PC-3 (cell line): ENCODE data around the gene SERPINA9. TPM values are rescaled to one million over a fixed set of nuclear protein-coding genes. Genes with fewer than 3 reads are reported as not detected.

ENCODE experiments used
- ATAC-seq: fragments of 200-7000 bp; cut with Tn5 transposase; 2 replicates; pipeline ENCODE4 v1.9.1; 2020; ENCODE audit warnings: mild to moderate bottlenecking, moderate library complexity
- BruUV-seq: library from RNA; stranded (reverse); fragments of 400-500 nt; replicated peaks from 2 replicates; lab custom pipeline; 2021; lab: Mats Ljungman, UMichigan
- CTCF ChIA-PET: fragments of 300-600 bp; sonication (Branson Sonifier 250); formaldehyde crosslinking; loops from one replicate; lab custom pipeline; 2022; ENCODE audit warnings: antibody characterized with exemption; lab: Charles Lee
- POLR2A ChIA-PET: fragments of 300-600 bp; sonication (Branson Sonifier 250); formaldehyde crosslinking; loops from one replicate; lab custom pipeline; 2022; ENCODE audit warnings: antibody characterized with exemption; ENCODE audit not compliant: unreplicated experiment; lab: Charles Lee
- DNase-seq: peaks from one replicate; pipeline ENCODE4 v3.0.0-alpha.2; 2015
- H2AFZ ChIP-seq: fragments of 300-600 bp; sonication (generic); 2 replicates; pipeline ENCODE4 v1.6.0; 2016; ENCODE audit warnings: antibody characterized with exemption, low read length
- H3F3A ChIP-seq: fragments of 300-600 bp; sonication (generic); one replicate; pipeline ENCODE4 v1.6.0; 2017; ENCODE audit warnings: antibody characterized with exemption, low read length, control low read depth, mild to moderate bottlenecking; ENCODE audit not compliant: unreplicated experiment
- H3K27ac ChIP-seq: fragments of 300-600 bp; sonication (generic); 2 replicates; pipeline ENCODE4 v1.5.1; 2016; ENCODE audit warnings: mild to moderate bottlenecking, low read length
- H3K27me3 ChIP-seq: fragments of 300-600 bp; sonication (generic); 2 replicates; pipeline ENCODE4 v1.6.1; 2016; ENCODE audit warnings: low read length, mixed read lengths
- H3K36me3 ChIP-seq: fragments of 300-600 bp; sonication (generic); 2 replicates; pipeline ENCODE4 v1.6.1; 2016; ENCODE audit warnings: low read depth, mixed run types, low read length, mixed read lengths
- H3K4me1 ChIP-seq: fragments of 300-600 bp; sonication (generic); 2 replicates; pipeline ENCODE4 v1.5.1; 2016; ENCODE audit warnings: low read length; ENCODE audit not compliant: insufficient read depth
- H3K4me2 ChIP-seq: fragments of 300-600 bp; sonication (generic); 2 replicates; pipeline ENCODE4 v1.6.0; 2016; ENCODE audit warnings: low read length
- H3K4me3 ChIP-seq: fragments of 300-600 bp; sonication (generic); 2 replicates; pipeline ENCODE4 v1.5.1; 2016; ENCODE audit warnings: mild to moderate bottlenecking, low read length, mixed read lengths
- H3K79me2 ChIP-seq: fragments of 300-600 bp; sonication (generic); 2 replicates; pipeline ENCODE4 v1.6.1; 2017; ENCODE audit warnings: low read length, mixed read lengths
- H3K9ac ChIP-seq: fragments of 300-600 bp; sonication (generic); 2 replicates; pipeline ENCODE4 v1.6.0; 2016; ENCODE audit warnings: mild to moderate bottlenecking, low read length
- H3K9me2 ChIP-seq: fragments of 300-600 bp; sonication (generic); replicated peaks from 2 replicates; pipeline ENCODE4 v1.6.1; 2016; ENCODE audit warnings: mixed run types, low read length, mixed read lengths
- H3K9me3 ChIP-seq: fragments of 300-600 bp; sonication (generic); 2 replicates; pipeline ENCODE4 v1.6.1; 2016; ENCODE audit warnings: low read length, mixed read lengths
- H4K20me1 ChIP-seq: fragments of 300-600 bp; sonication (generic); 2 replicates; pipeline ENCODE4 v1.6.1; 2016; ENCODE audit warnings: low read length, mixed read lengths
- CTCF ChIP-seq: fragments of 300-600 bp; sonication (generic); conservative IDR thresholded peaks from 2 replicates; pipeline ENCODE4 v1.5.1; 2017; ENCODE audit warnings: antibody characterized with exemption, low read depth, mild to moderate bottlenecking, low read length
- EZH2 ChIP-seq: fragments of 300-600 bp; sonication (generic); IDR thresholded peaks from one replicate; pipeline ENCODE4 v1.6.1; 2017; ENCODE audit warnings: antibody characterized with exemption, mild to moderate bottlenecking, low read length; ENCODE audit not compliant: unreplicated experiment
- EZH2phosphoT487 ChIP-seq: fragments of 300-600 bp; sonication (generic); IDR thresholded peaks from 2 replicates; pipeline ENCODE4 v1.6.1; 2018; ENCODE audit warnings: mild to moderate bottlenecking, antibody characterized with exemption, low read length, borderline replicate concordance
- intact Hi-C: fragments of 100-400 bp; cut with micrococcal nuclease; formaldehyde crosslinking; loops from 2 replicates; pipeline ENCODE4 v1.9.0; 2023
- total RNA-seq: library from RNA; depleted of rRNA; stranded (reverse); fragments of >200 nt; gene quantifications from 2 replicates; pipeline ENCODE4 v1.2.3, GENCODE V29; 2014

SERPINA9 gene
- total RNA-seq, 1 experiment from 2014 or later: not detected

GRCh38 chr14:94481468-94482131, 5.6 kb upstream of the SERPINA9 start:
- H3K27ac ChIP-seq: no peak overlapping the region
- BruUV-seq: no TSS peak
- H3K9ac ChIP-seq: no peak overlapping the region
- H3K4me1 ChIP-seq: no peaks in the 10 kb centered on the region
- no peaks in the 10 kb centered on the region for H3K79me2 ChIP-seq
- no peak overlapping the region for H3K4me3 ChIP-seq
- no peaks in the 10 kb centered on the region for H4K20me1 ChIP-seq
- POLR2A ChIA-PET: no interaction called here
- CTCF ChIA-PET: no interaction called here
- no peaks in the 10 kb centered on the region for H3K36me3 ChIP-seq
- H2AFZ ChIP-seq: no peak overlapping the region
- H3K9me3 ChIP-seq: 0 out of 2 replicates have a peak, but pooled peaks cover 3% of the 10 kb centered on the region
- no peak for DNase-seq
- ATAC-seq: no peak
- TF ChIP-seq CTCF (no peak), EZH2 (no peak), EZH2phosphoT487 (no peak)
- intact Hi-C loops: no loop called here
- H3F3A ChIP-seq: no peaks in the 10 kb centered on the region
- 0 out of 2 replicates have a peak, but pooled peaks cover 4% of the 10 kb centered on the region for H3K27me3 ChIP-seq
- H3K4me2 ChIP-seq: no peak overlapping the region
- no peaks in the 10 kb centered on the region for H3K9me2 ChIP-seq

- 0 out of 2 replicates have a peak, but pooled peaks cover 3% of the 10 kb centered on the region for H3K9me3 ChIP-seq
- BruUV-seq: no TSS peak
- DNase-seq (no peak), ATAC-seq (no peak)
- no peaks in the 10 kb centered on the region for H3K36me3 ChIP-seq
- H3K4me2 ChIP-seq: no peak overlapping the region
- H2AFZ ChIP-seq: no peak overlapping the region
- intact Hi-C loops: no loop called here
- no peak overlapping the region for H3K27ac ChIP-seq
- no peaks in the 10 kb centered on the region for H3F3A ChIP-seq
- no peaks in the 10 kb centered on the region for H3K4me1 ChIP-seq
- no peak overlapping the region for H3K9ac ChIP-seq
- H3K9me2 ChIP-seq: no peaks in the 10 kb centered on the region
- CTCF ChIA-PET: no interaction called here
- H3K79me2 ChIP-seq: no peaks in the 10 kb centered on the region
- TF ChIP-seq EZH2phosphoT487 (no peak), CTCF (no peak), EZH2 (no peak)
- H3K27me3 ChIP-seq: 0 out of 2 replicates have a peak, but pooled peaks cover 4% of the 10 kb centered on the region
- POLR2A ChIA-PET: no interaction called here
- H3K4me3 ChIP-seq: no peak overlapping the region
- no peaks in the 10 kb centered on the region for H4K20me1 ChIP-seq
These were observed 4.8 kb upstream of the SERPINA9 start for GRCh38 chr14:94480809-94481208.

- Histone ChIP-seq H3K9me3 (0 out of 2 replicates have a peak, but pooled peaks cover 3% of the 10 kb centered on the region), H3K4me2 (no peak overlapping the region), H3K4me1 (no peaks in the 10 kb centered on the region), H3K27ac (no peak overlapping the region), H3K27me3 (0 out of 2 replicates have a peak, but pooled peaks cover 13% of the 10 kb centered on the region), H2AFZ (no peak overlapping the region), H3K9ac (no peak overlapping the region), H3K79me2 (no peaks in the 10 kb centered on the region), H3K4me3 (no peak overlapping the region), H4K20me1 (no peaks in the 10 kb centered on the region), H3K36me3 (no peaks in the 10 kb centered on the region), H3F3A (no peaks in the 10 kb centered on the region), H3K9me2 (no peaks in the 10 kb centered on the region)
- DNase-seq (no peak), ATAC-seq (no peak)
- ChIA-PET POLR2A (no interaction called here), CTCF (no interaction called here)
- BruUV-seq: no TSS peak
- intact Hi-C loops: no loop called here
- TF ChIP-seq EZH2phosphoT487: no peak
These were observed 2.4 kb upstream of the SERPINA9 start for GRCh38 chr14:94478420-94478819.
